ENCODE data around the gene HMGXB4. TPM values are rescaled to one million over a fixed set of nuclear protein-coding genes. Genes with fewer than 3 reads are reported as not detected.

Gene HMGXB4
- total and polyA plus RNA-seq, 2 of the 4 experiments (the other 2 are of a cell fraction) = 11.8 to 18.5 TPM

DNA sequence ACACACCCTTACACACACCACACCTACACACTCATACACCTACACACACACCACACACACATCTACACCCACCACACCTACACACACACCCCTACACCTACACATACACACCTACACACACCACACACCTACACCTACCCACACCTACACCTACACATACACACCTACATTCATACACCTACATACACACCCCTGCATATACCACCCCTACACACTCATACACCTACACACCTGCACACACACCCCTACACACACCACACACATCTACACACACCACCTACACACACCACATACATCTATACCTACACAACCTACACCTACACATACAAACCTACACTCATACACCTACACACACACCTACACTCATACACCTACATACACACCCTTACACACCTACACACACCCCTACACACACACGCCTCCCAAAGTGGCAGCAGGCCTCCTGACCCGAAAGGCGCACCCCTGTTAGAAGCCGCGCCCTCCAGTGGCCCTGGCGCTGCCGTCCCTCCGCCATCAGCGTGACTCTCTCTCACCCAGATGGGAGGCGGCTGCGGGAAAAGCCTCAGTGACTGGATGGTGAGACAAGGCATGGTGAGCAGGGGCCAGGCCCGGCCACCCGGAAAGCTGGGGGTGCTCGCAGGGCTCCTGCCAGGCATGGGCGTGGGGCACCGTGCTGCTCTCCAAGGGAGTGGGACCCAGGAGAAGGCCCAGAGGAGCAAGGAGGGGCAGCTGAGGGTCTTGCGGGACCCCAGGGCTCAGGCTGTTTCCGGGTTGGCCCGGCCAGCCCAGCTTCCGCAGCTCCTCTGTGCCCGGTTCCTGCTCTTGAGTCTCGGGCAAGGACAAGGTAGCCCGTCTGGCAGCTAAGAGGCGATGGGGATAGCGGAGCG lies 86.6 kb downstream of the HMGXB4 start:
- H3K23ac ChIP-seq (ENCODE audit: low read depth, low read length) = no peak overlapping the region
- H2BK20ac ChIP-seq (ENCODE audit: low read depth, low read length) = no peak overlapping the region
- H2BK120ac ChIP-seq (ENCODE audit: low read depth, low read length) = no peak overlapping the region
- no peak overlapping the region for H3K56ac ChIP-seq (ENCODE audit: extremely low read depth, insufficient read depth, low read length)
- no peak overlapping the region for H2BK15ac ChIP-seq (ENCODE audit: low read depth, low read length)
- no peaks in the 10 kb centered on the region for H3K4me1 ChIP-seq (ENCODE audit: control insufficient read depth, insufficient read depth, low read length)
- BruUV-seq (replicated peaks) = TSS peak; percentile 26
- DNase-seq (no peak), ATAC-seq (ENCODE audit: low read depth) (no peak)
- H3K9me1 ChIP-seq (ENCODE audit: insufficient read depth, low read length) = 0 out of 2 replicates have a peak, but pooled peaks cover 3% of the 10 kb centered on the region
- no peak overlapping the region for H3K14ac ChIP-seq (replicated peaks; ENCODE audit: low read depth, low read length)
- POLR2A ChIA-PET (ENCODE audit: unreplicated experiment) = no interaction called here
- no peak overlapping the region for H2AFZ ChIP-seq (replicated peaks; ENCODE audit: low read length, poor library complexity)
- H3K36me3 ChIP-seq (ENCODE audit: control insufficient read depth, insufficient read depth, low read length) = peaks cover 54% of the 10 kb centered on the region
- H2BK5ac ChIP-seq (ENCODE audit: low read depth, low read length, poor library complexity, severe bottlenecking) = peak overlapping the region; percentile 92
- 94% methylated on average over 8 of the region's 26 CpGs; no CpG with 5 or more reads in 1 of the 2 experiments for WGBS, 2 experiments (ENCODE audit: extremely low coverage in 2 of 2, insufficient read length in 1 of 2)
- no peak overlapping the region for H3K27ac ChIP-seq (ENCODE audit: insufficient read depth, low read length)
- dilution Hi-C loops (cut with HindIII; ENCODE audit: low sequenced_read_pairs, unreplicated experiment) = no loop called here
- CTCF ChIA-PET = no interaction called here
- H4K5ac ChIP-seq (ENCODE audit: low read depth, low read length) = no peak overlapping the region
- TF ChIP-seq POLR2A (IDR thresholded peaks at IDR 0.05; ENCODE audit: low read depth, low read length) = no peak
- TF ChIP-seq NFE2L2 (IDR thresholded peaks at IDR 0.05; ENCODE audit: low read depth, low read length) = no peak
- TF ChIP-seq, protein P1, sequence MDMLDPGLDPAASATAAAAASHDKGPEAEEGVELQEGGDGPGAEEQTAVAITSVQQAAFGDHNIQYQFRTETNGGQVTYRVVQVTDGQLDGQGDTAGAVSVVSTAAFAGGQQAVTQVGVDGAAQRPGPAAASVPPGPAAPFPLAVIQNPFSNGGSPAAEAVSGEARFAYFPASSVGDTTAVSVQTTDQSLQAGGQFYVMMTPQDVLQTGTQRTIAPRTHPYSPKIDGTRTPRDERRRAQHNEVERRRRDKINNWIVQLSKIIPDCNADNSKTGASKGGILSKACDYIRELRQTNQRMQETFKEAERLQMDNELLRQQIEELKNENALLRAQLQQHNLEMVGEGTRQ (IDR thresholded peaks at IDR 0.05; ENCODE audit: low read depth, low read length) = no peak
- no peak for TF ChIP-seq MAZ (IDR thresholded peaks at IDR 0.05; ENCODE audit: borderline replicate concordance, low read depth, low read length)
- TF ChIP-seq RCOR1 (IDR thresholded peaks at IDR 0.05; ENCODE audit: insufficient replicate concordance, low read length) = no peak
- TF ChIP-seq BHLHE40 (IDR thresholded peaks at IDR 0.05; ENCODE audit: low read depth, low read length) = no peak
- no peak for TF ChIP-seq RFX5 (IDR thresholded peaks at IDR 0.05; ENCODE audit: low read depth, low read length)
- H4K91ac ChIP-seq (ENCODE audit: insufficient read depth, low read depth, low read length) = no peak overlapping the region
- H3K4me2 ChIP-seq (ENCODE audit: low read depth, low read length) = no peak overlapping the region
- no peaks in the 10 kb centered on the region for H3K27me3 ChIP-seq (ENCODE audit: control insufficient read depth, insufficient read depth, low read length)
- no peak overlapping the region for H3K4me3 ChIP-seq (ENCODE audit: insufficient read depth, low read depth, low read length)
- no peak overlapping the region for H4K8ac ChIP-seq (ENCODE audit: low read depth in 2 of 2, low read length in 2 of 2)
- H2AK5ac ChIP-seq (ENCODE audit: low read depth, low read length) = no peak overlapping the region
- H4K20me1 ChIP-seq (ENCODE audit: insufficient read depth, low read length) = no peaks in the 10 kb centered on the region
- H3K4ac ChIP-seq (ENCODE audit: low read depth, low read length) = no peak overlapping the region
- intact Hi-C loops (cut with micrococcal nuclease) = no loop called here
- peaks cover 0 to 7% of the 10 kb centered on the region in 2 experiments; a peak in 1 of 4 replicates for H3K79me1 ChIP-seq (ENCODE audit: low read depth in 1 of 2, low read length in 2 of 2)
- no peaks in the 10 kb centered on the region for H3K9me3 ChIP-seq (ENCODE audit: control insufficient read depth, insufficient read depth, low read length)
- in situ Hi-C loops (cut with MboI; ENCODE audit: low sequenced_read_pairs) = no loop called here
- no peak overlapping the region for H2AK9ac ChIP-seq (replicated peaks; ENCODE audit: low read depth, low read length, poor library complexity)
- no peak overlapping the region for H3K9ac ChIP-seq (ENCODE audit: low read depth, low read length)
- no peak overlapping the region for H3K18ac ChIP-seq (ENCODE audit: low read depth, low read length)

Measured in IMR-90 (cell line).